Measurements from ENCODE around the gene INPPL1. TPM values are rescaled to one million over a fixed set of nuclear protein-coding genes. Genes with fewer than 3 reads are reported as not detected.

The INPPL1 gene
- total and polyA plus RNA-seq, 10 of the 15 experiments (the other 5 are each of a cell fraction or from before 2014, with no cell fraction given), result 0.47 to 116 (median 43.4) TPM

DNA sequence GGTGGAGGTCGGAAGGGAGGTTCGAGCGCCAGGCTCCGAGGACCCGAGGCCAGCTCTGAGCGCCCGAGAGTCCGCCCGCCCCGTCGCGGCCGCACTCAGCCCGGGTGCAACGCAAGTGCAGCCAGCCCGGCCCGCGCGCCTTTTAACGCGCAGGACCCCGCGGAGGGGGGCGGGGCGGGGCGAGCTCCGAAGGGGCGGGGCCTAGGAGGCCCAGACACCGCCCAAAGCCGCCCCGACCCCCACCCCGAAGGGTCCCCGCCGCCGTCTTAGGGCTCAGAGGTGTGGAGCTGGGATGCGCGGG is 19.4 kb downstream of the INPPL1 start, which contains the start of gene PHOX2A:
TSS of gene PHOX2A (minus strand) at position 117 of the 301 bp plus-strand sequence. CDS start 172 bp downstream, outside the sequence.
- ChIA-PET CTCF (no interaction called here), RAD21 (ENCODE audit: unreplicated experiment) (no interaction called here), POLR2A (no interaction called here), SMC1A (ENCODE audit: uncharacterized antibody, unreplicated experiment) (no interaction called here)
- H3K9ac ChIP-seq (ENCODE audit: control insufficient read depth, insufficient read depth, low read length), result no peak within 1 kb of the TSS
- H3K4me3 ChIP-seq, result no peak within 1 kb of the TSS
- H3K36me3 ChIP-seq (ENCODE audit: control insufficient read depth in 2 of 2, insufficient read depth in 2 of 2, low read length in 1 of 2), result no peaks in the 10 kb centered on the region
- H3K79me2 ChIP-seq (ENCODE audit: control insufficient read depth, insufficient read depth, low read length), result no peaks in the 10 kb centered on the region
- no peak within 1 kb of the TSS for H3K27ac ChIP-seq (ENCODE audit: control insufficient read depth, insufficient read depth)
- intact Hi-C loops (cut with micrococcal nuclease; ENCODE audit: unreplicated experiment) (no loop called here), in situ Hi-C loops (cut with MboI) (no loop called here)
- TF ChIP-seq NR2F1 (conservative IDR thresholded peaks at IDR 0.05) (no peak), PML (IDR thresholded peaks at IDR 0.05; ENCODE audit: low read length) (no peak), GATAD2B (conservative IDR thresholded peaks at IDR 0.05; ENCODE audit: low read depth) (no peak), FOXM1 (IDR thresholded peaks at IDR 0.05; ENCODE audit: low read depth, low read length) (no peak), IKZF1 (conservative IDR thresholded peaks at IDR 0.05) (no peak), TCF7 (IDR thresholded peaks at IDR 0.05; ENCODE audit: borderline replicate concordance) (no peak), SKIL (IDR thresholded peaks at IDR 0.05; ENCODE audit: low read depth, poor library complexity, severe bottlenecking) (no peak), GABPA (IDR thresholded peaks at IDR 0.05; ENCODE audit: low read depth) (no peak), NBN (IDR thresholded peaks at IDR 0.05) (no peak), ZBTB11 (CRISPR knock-in tag; IDR thresholded peaks at IDR 0.05) (no peak), NRF1 (conservative IDR thresholded peaks at IDR 0.05; ENCODE audit: low read depth, low read length) (no peak), MEF2A (IDR thresholded peaks at IDR 0.05; ENCODE audit: insufficient read depth, low read depth, low read length) (no peak), DPF2 (IDR thresholded peaks at IDR 0.05) (no peak)
- DNase-seq (ENCODE audit: low read depth, low spot score) (no peak), FAIRE-seq (no peak), ATAC-seq (no peak)
- H3K4me2 ChIP-seq (ENCODE audit: control insufficient read depth, insufficient read depth), result no peak within 1 kb of the TSS
- no peak within 1 kb of the TSS for H2AFZ ChIP-seq (ENCODE audit: control insufficient read depth, low read depth, low read length)
- H3K27me3 ChIP-seq (replicated peaks in 1 of 2; ENCODE audit: control insufficient read depth in 2 of 2, insufficient read depth in 2 of 2, low read length in 1 of 2), result peaks cover 11 to 30% of the 10 kb centered on the region in 2 experiments; a peak in 3 of 4 replicates
- peaks cover 4% of the 10 kb centered on the region for H3K4me1 ChIP-seq (ENCODE audit: control insufficient read depth, insufficient read depth, low read length)
- H3K9me3 ChIP-seq (replicated peaks; ENCODE audit: control insufficient read depth, insufficient read depth, low read length), result no peaks in the 10 kb centered on the region; the same call in 2 of the 3 replicates
- no TSS peak for BruUV-seq (replicated peaks)
- WGBS (ENCODE audit: insufficient coverage, insufficient replicate concordance, low lambda C conversion rate, missing lambda C conversion rate), result 36% methylated on average over 6 of the region's 37 CpGs
- H4K20me1 ChIP-seq (ENCODE audit: control insufficient read depth, insufficient read depth), result no peaks in the 10 kb centered on the region
